Thyroid gland (tissue), 4 donors: Measurements from ENCODE around the gene CLIC5.

ENCODE experiments used
- POLR2A ChIP-seq, 2 donors: fragments of 450-650 bp; IDR thresholded peaks; one replicate each; pipeline ENCODE4 v1.6.1; 2017; ENCODE audit warnings: antibody characterized with exemption in 2 of 2, mild to moderate bottlenecking in 2 of 2, moderate library complexity in 1 of 2
- TF ChIP-seq, protein P1 (sequence below), 6 experiments: fragments of 200-600 bp in 3 of 6; fragments of 450-650 bp in 3 of 6; sonication (generic) in 3 of 6; IDR thresholded peaks; one replicate each; pipeline ENCODE4 v1.5.1; 2016 to 2019; ENCODE audit warnings: antibody characterized with exemption in 6 of 6, mild to moderate bottlenecking in 2 of 6, inconsistent platforms in 1 of 6, moderate library complexity in 1 of 6

DNA sequence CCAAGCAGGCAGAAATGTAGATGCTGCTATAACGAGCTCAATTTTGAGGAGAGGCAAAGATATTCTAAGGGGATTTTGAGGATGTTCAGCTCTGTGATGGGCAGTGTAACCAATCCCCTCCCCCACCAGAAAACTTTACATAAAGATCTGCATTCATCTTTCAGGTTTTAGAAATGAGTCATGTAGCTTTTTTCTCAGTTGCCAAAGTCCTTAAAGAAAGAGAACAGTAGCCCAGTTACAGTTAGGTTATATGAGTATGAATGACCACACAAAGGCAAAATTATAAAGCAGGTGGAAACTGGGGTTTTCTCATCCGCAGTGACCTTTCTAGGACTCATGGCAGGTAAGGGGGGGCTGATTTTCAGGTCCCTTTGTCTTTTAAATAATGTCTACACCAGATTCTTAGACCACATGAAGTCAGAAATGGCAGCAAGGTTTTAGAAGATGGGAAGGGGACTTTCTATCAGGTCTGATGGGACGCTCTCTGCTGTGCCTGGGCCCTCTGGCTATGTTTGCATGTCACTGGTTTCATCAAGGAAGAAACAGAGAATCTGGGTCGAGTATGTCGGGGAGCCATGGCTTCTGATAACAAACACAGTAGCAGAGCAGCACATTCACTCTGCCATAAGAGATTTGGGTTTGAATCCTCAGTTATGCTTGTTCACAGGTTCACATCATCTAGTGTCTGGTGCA, 94.7 kb downstream of the CLIC5 start:
- TF ChIP-seq POLR2A (IDR thresholded peaks at IDR 0.05): no peak
- TF ChIP-seq, protein P1, sequence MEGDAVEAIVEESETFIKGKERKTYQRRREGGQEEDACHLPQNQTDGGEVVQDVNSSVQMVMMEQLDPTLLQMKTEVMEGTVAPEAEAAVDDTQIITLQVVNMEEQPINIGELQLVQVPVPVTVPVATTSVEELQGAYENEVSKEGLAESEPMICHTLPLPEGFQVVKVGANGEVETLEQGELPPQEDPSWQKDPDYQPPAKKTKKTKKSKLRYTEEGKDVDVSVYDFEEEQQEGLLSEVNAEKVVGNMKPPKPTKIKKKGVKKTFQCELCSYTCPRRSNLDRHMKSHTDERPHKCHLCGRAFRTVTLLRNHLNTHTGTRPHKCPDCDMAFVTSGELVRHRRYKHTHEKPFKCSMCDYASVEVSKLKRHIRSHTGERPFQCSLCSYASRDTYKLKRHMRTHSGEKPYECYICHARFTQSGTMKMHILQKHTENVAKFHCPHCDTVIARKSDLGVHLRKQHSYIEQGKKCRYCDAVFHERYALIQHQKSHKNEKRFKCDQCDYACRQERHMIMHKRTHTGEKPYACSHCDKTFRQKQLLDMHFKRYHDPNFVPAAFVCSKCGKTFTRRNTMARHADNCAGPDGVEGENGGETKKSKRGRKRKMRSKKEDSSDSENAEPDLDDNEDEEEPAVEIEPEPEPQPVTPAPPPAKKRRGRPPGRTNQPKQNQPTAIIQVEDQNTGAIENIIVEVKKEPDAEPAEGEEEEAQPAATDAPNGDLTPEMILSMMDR (IDR thresholded peaks at IDR 0.05): no peak
